RWPE2 (cell line): ENCODE results near the gene CCDC92.

Experiments used
- ATAC-seq: fragments of 200-7000 bp; cut with Tn5 transposase; 3 replicates; pipeline ENCODE4 v1.9.1; 2021; ENCODE audit warnings: low read depth
- DNase-seq: peaks from one replicate; pipeline ENCODE4 v3.0.0-alpha.2; 2020; ENCODE audit warnings: low spot score
- H3K27ac ChIP-seq: fragments of 450-650 bp; 2 replicates; pipeline ENCODE4 v1.5.1; 2017; ENCODE audit warnings: mild to moderate bottlenecking; ENCODE audit not compliant: poor library complexity, severe bottlenecking
- H3K27me3 ChIP-seq: fragments of 250-450 bp; sonication (Bioruptor Pico); 2 replicates; pipeline ENCODE4 v1.5.1; 2021; ENCODE audit warnings: mild to moderate bottlenecking, moderate library complexity; ENCODE audit not compliant: insufficient read depth, poor library complexity, severe bottlenecking
- H3K36me3 ChIP-seq: fragments of 250-450 bp; sonication (Bioruptor Pico); 2 replicates; pipeline ENCODE4 v1.5.1; 2020; ENCODE audit warnings: low read depth, mild to moderate bottlenecking, moderate library complexity
- H3K4me1 ChIP-seq: fragments of 250-450 bp; sonication (Bioruptor Pico); 2 replicates; pipeline ENCODE4 v1.5.1; 2021; ENCODE audit warnings: mild to moderate bottlenecking, moderate library complexity; ENCODE audit not compliant: insufficient read depth, poor library complexity, severe bottlenecking
- H3K4me3 ChIP-seq: fragments of 250-450 bp; sonication (Bioruptor Pico); 2 replicates; pipeline ENCODE4 v1.5.1; 2021; ENCODE audit warnings: mild to moderate bottlenecking, moderate library complexity; ENCODE audit not compliant: severe bottlenecking
- H3K9me3 ChIP-seq: fragments of 250-450 bp; sonication (Bioruptor Pico); 2 replicates; pipeline ENCODE4 v1.5.1; 2021; ENCODE audit warnings: mild to moderate bottlenecking, moderate library complexity; ENCODE audit not compliant: severe bottlenecking
- TF ChIP-seq, protein P1 (sequence below): fragments of 450-650 bp; IDR thresholded peaks from one replicate; pipeline ENCODE4 v1.5.1; 2017; ENCODE audit warnings: mild to moderate bottlenecking, moderate library complexity; ENCODE audit not compliant: poor library complexity, severe bottlenecking

Gene CCDC92

DNA sequence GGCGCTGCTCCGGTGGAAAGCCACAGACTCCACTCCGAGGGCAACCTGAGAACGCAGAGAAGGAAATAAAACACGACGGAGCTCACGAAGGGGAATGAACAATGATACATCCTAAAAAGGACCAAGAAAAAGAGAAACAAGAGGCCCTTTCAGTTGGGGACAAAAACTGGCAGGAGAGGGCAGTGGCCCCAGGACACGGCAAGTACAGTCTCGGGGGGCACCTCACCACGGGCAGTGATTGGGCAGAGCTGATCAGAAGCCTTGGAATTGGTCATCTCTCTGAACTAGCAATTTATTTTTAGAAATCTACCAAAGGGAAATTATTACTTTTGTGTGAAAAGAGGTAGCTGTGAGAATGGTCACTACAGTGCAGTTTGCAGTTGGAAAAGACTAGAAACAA is 27.9 kb downstream of the CCDC92 start:
- TF ChIP-seq, protein P1, sequence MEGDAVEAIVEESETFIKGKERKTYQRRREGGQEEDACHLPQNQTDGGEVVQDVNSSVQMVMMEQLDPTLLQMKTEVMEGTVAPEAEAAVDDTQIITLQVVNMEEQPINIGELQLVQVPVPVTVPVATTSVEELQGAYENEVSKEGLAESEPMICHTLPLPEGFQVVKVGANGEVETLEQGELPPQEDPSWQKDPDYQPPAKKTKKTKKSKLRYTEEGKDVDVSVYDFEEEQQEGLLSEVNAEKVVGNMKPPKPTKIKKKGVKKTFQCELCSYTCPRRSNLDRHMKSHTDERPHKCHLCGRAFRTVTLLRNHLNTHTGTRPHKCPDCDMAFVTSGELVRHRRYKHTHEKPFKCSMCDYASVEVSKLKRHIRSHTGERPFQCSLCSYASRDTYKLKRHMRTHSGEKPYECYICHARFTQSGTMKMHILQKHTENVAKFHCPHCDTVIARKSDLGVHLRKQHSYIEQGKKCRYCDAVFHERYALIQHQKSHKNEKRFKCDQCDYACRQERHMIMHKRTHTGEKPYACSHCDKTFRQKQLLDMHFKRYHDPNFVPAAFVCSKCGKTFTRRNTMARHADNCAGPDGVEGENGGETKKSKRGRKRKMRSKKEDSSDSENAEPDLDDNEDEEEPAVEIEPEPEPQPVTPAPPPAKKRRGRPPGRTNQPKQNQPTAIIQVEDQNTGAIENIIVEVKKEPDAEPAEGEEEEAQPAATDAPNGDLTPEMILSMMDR: no peak
- Histone ChIP-seq H3K9me3 (no peaks in the 10 kb centered on the region), H3K4me3 (no peak overlapping the region), H3K4me1 (no peaks in the 10 kb centered on the region), H3K36me3 (peaks cover 5% of the 10 kb centered on the region; the same call in 1 of the 2 replicates), H3K27ac (no peak overlapping the region), H3K27me3 (no peaks in the 10 kb centered on the region)
- DNase-seq (no peak), ATAC-seq (no peak)

DNA sequence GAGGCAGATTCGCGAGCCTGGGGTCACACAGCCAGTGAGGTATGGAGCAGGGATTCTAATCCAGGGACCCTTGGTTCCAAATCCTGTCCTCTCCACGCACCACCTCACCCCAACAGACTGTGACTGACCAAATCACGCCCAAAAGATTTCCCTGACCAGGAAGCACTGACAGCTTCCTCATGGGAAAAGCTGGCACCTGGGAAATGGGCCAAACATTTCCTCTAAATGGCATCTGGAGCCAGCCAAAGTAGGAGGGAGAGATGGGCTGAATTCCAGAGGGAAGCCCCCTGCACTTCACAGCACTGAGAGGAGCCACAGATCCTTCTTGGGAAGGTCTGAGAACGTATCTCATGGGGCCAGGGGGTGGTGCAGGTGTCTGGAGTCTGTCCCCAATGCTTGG is 28.8 kb downstream of the CCDC92 start:
- no peak overlapping the region for H3K4me3 ChIP-seq
- no peaks in the 10 kb centered on the region for H3K27me3 ChIP-seq
- no peaks in the 10 kb centered on the region for H3K9me3 ChIP-seq
- peaks cover 5% of the 10 kb centered on the region; the same call in 1 of the 2 replicates for H3K36me3 ChIP-seq
- DNase-seq: no peak
- TF ChIP-seq, protein P1: no peak
- H3K4me1 ChIP-seq: no peaks in the 10 kb centered on the region
- no peak overlapping the region for H3K27ac ChIP-seq
- ATAC-seq: no peak

DNA sequence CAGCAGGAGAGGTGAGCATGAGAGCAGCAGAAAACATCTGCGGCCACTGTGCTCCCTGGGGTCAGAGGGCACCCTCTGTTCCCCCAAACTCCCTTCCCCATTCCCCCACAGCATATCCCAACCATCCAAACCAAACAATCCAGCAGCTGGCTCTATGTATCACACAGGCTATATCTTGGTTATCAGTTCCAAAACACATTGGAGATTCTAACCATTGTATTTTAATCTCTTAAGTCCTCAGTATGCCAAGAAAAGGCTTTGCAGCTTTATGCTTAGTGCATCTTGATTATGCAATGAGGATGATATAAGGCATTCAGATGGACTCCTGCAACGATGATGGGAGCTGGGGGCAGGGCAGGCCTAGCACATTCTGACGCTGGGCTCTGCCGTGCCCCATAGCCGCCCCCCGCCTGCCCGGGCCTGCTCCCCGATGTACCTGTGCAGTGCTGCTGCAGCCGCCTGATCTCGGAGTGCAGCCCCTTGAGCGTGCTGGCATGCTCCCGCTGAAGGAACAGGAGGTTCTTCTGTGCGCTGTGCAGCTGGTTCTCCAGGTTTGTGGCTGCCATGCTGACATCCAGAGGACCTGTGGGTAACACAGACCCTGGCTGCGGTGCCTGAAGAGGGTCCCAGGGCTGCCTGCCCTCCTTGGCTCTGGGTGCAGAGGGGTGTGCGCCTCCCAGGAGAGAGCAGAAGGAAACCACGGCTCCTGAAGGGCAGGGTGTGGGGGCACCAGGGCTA is 29.6 kb downstream of the CCDC92 start:
- Histone ChIP-seq H3K27me3 (no peaks in the 10 kb centered on the region), H3K27ac (no peak overlapping the region), H3K4me1 (no peaks in the 10 kb centered on the region), H3K4me3 (no peak overlapping the region), H3K9me3 (no peaks in the 10 kb centered on the region), H3K36me3 (peaks cover 5% of the 10 kb centered on the region; the same call in 1 of the 2 replicates)
- ATAC-seq: no peak
- TF ChIP-seq, protein P1: no peak
- DNase-seq: no peak

DNA sequence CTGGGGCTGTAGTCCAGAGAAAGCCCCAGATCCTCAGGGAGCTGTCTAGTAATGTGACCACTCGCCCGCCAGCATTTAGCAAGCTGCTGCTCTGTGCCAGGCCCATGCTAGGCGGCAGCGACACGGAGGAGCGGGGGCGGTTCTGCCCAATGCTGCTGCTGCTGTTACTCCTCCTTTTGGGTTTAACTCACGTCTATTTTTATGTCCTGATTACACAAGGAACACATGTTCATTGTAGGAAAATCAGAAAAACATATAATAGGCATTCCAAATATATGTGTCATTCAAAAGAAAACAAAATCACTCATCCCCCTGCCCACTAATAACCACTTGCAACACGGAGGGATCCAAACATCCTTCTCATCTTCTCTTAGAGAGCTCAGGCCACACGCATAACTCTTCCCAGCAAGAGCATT is 30.4 kb downstream of the CCDC92 start:
- no peaks in the 10 kb centered on the region for H3K4me1 ChIP-seq
- no peak overlapping the region for H3K4me3 ChIP-seq
- H3K9me3 ChIP-seq: no peaks in the 10 kb centered on the region
- ATAC-seq: peak; percentile 60; the same call in 2 of the 3 replicates
- H3K36me3 ChIP-seq: peaks cover 5% of the 10 kb centered on the region; the same call in 1 of the 2 replicates
- H3K27me3 ChIP-seq: no peaks in the 10 kb centered on the region
- TF ChIP-seq, protein P1: no peak
- DNase-seq: no peak
- no peak overlapping the region for H3K27ac ChIP-seq

DNA sequence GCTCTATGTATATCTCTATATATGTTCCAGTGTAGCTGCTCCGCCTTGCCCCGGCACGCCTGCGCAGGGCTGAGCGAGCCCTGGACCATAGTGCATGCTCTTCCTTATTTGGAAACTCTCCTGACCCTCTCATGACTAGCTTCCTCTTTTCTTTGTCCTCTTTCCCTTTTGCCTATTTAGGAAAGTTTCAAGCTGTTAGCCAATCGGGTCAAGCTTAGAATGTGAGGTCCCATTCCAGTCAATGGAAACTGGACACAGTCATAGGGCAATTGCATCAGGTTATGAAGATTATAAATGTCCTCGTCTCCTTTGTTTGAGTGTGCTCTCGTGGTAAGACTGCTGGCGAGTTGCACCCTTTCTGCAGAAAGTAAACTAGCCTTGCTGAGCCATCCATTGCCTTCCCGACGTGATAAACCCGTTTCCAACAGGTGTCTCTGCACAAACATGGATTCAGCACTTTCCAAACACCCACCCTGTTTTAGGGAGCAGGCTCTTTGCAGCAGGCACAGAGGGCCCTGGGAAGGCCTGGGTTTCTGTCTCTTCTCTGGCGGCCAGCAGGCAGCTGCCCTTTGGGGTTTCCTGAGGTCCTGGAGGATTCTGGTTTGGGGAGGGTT is 30.9 kb downstream of the CCDC92 start:
- no peak for DNase-seq
- H3K4me3 ChIP-seq: no peak overlapping the region

More for the DNA sequence above, 30.9 kb downstream of the CCDC92 start:
- Histone ChIP-seq H3K36me3 (peaks cover 5% of the 10 kb centered on the region; the same call in 1 of the 2 replicates), H3K27me3 (no peaks in the 10 kb centered on the region), H3K9me3 (no peaks in the 10 kb centered on the region), H3K27ac (no peak overlapping the region), H3K4me1 (no peaks in the 10 kb centered on the region)
- TF ChIP-seq, protein P1: no peak
- no peak for ATAC-seq
